A549 (cell line): ENCODE data around the gene ZDHHC17. TPM values are rescaled to one million over a fixed set of nuclear protein-coding genes. Genes with fewer than 3 reads are reported as not detected.
A peak's percentile ranks its signal among the peaks of the same experiment; 100 is the strongest.

ENCODE experiments used
- ATAC-seq, 2 experiments: fragments of 200-7000 bp in 1 of 2; fragments of >200 bp in 1 of 2; cut with Nextera tagmentation in 1 of 2; cut with Tn5 transposase in 1 of 2; 3 replicates each; pipeline versions ENCODE4 v1.8.0 to v1.9.1; 2018 to 2020; ENCODE audit warnings: mild to moderate bottlenecking in 1 of 2, moderate library complexity in 1 of 2
- CTCF ChIA-PET: fragments of 300-600 bp; sonication (Branson Sonifier 250); formaldehyde crosslinking; extraction: SDS; loops from one replicate; lab custom pipeline; 2021; ENCODE audit warnings: antibody characterized with exemption, inconsistent platforms; lab: Yijun Ruan, JAX
- POLR2A ChIA-PET: fragments of 350-600 bp; formaldehyde crosslinking; extraction: SDS; loops from one replicate; lab custom pipeline; 2021; ENCODE audit warnings: antibody characterized with exemption, inconsistent platforms; lab: Yijun Ruan, JAX
- DNase-seq, 2 experiments: peaks; one replicate each; pipeline versions ENCODE4 v3.0.0 to v3.0.0-alpha.2; 2011 to 2016; ENCODE audit warnings: low read depth in 1 of 2, low spot score in 1 of 2
- FAIRE-seq: peaks from 2 replicates; lab custom pipeline; 2011; peaks lifted over from hg19 to GRCh38; lab: Jason Lieb, UNC
- H3K27ac ChIP-seq, 2 experiments: fragments of >200 bp; sonication (Bioruptor Twin); formaldehyde crosslinking; 3 replicates each; pipeline ENCODE4 v1.5.1; 2016 to 2017
- H3K4me1 ChIP-seq: fragments of >200 bp; sonication (Bioruptor Twin); formaldehyde crosslinking; 3 replicates; pipeline ENCODE4 v1.6.1; 2016
- H3K4me2 ChIP-seq: fragments of >200 bp; sonication (Bioruptor Twin); formaldehyde crosslinking; 3 replicates; pipeline ENCODE4 v1.6.1; 2016
- H3K4me3 ChIP-seq: fragments of >200 bp; sonication (Bioruptor Twin); formaldehyde crosslinking; 3 replicates; pipeline ENCODE4 v1.5.1; 2016
- H3K9me3 ChIP-seq: fragments of >200 bp; sonication (Bioruptor Twin); formaldehyde crosslinking; 3 replicates; pipeline ENCODE4 v1.6.1; 2016
- CEBPB ChIP-seq, 2 experiments: fragments of >200 bp in 1 of 2; sonication (Bioruptor Twin) in 1 of 2; formaldehyde crosslinking in 1 of 2; IDR thresholded peaks; 2 replicates each; pipeline ENCODE4 v1.6.1; 2012 to 2016
- CHD4 ChIP-seq: fragments of 200-600 bp; sonication (generic); IDR thresholded peaks from 2 replicates; pipeline ENCODE4 v1.6.1; 2016; ENCODE audit warnings: antibody characterized with exemption, mild to moderate bottlenecking, borderline replicate concordance
- CTCF ChIP-seq: fragments of >200 bp; sonication (Bioruptor Twin); formaldehyde crosslinking; IDR thresholded peaks from 3 replicates; pipeline ENCODE4 v1.5.1; 2016
- E2F6 ChIP-seq: IDR thresholded peaks from 2 replicates; pipeline ENCODE4 v1.6.1; 2012; ENCODE audit warnings: low read depth, borderline replicate concordance
- ELK1 ChIP-seq: fragments of 150-350 bp; IDR thresholded peaks from 2 replicates; pipeline ENCODE4 v1.6.1; 2014; ENCODE audit warnings: low read depth, mild to moderate bottlenecking, low read length
- EP300 ChIP-seq, 2 experiments: fragments of >200 bp; sonication (Bioruptor Twin); formaldehyde crosslinking; IDR thresholded peaks; 2 replicates in 1 of 2; 3 replicates in 1 of 2; pipeline ENCODE4 v1.6.1; 2016 to 2017
- ESRRA ChIP-seq: fragments of 150-350 bp; IDR thresholded peaks from 2 replicates; pipeline ENCODE4 v1.6.1; 2014; ENCODE audit warnings: mild to moderate bottlenecking, low read length, borderline replicate concordance
- FOSL2 ChIP-seq, 2 experiments: fragments of 450-650 bp in 1 of 2; fragments of >200 bp in 1 of 2; sonication (Bioruptor Twin) in 1 of 2; formaldehyde crosslinking; IDR thresholded peaks; 2 replicates each; pipeline versions ENCODE4 v1.5.0 to v1.6.1; 2016 to 2020; ENCODE audit warnings: mild to moderate bottlenecking in 1 of 2, moderate library complexity in 1 of 2
- HDAC2 ChIP-seq: fragments of 200-600 bp; sonication (generic); IDR thresholded peaks from 2 replicates; pipeline ENCODE4 v1.6.1; 2016
- HEYL ChIP-seq: fragments of 250-450 bp; sonication (Bioruptor Pico); IDR thresholded peaks from 2 replicates; pipeline ENCODE4 v1.8.0; 2021; ENCODE audit warnings: mild to moderate bottlenecking, moderate library complexity
- HOXA7 ChIP-seq: fragments of 250-450 bp; sonication (Bioruptor Pico); IDR thresholded peaks from 2 replicates; pipeline ENCODE4 v1.5.0; 2020; ENCODE audit warnings: mild to moderate bottlenecking, moderate library complexity
- HOXB5 ChIP-seq: fragments of 250-450 bp; sonication (Bioruptor Pico); IDR thresholded peaks from 2 replicates; pipeline ENCODE4 v1.5.0; 2020; ENCODE audit warnings: mild to moderate bottlenecking, moderate library complexity
- JUN ChIP-seq, 2 experiments: fragments of >200 bp; sonication (Bioruptor Twin); formaldehyde crosslinking; IDR thresholded peaks; 2 replicates in 1 of 2; 3 replicates in 1 of 2; pipeline ENCODE4 v1.6.1; 2016 to 2017
- JUNB ChIP-seq: fragments of >200 bp; sonication (Bioruptor Twin); formaldehyde crosslinking; IDR thresholded peaks from 2 replicates; pipeline ENCODE4 v1.6.1; 2016
- KDM5A ChIP-seq: fragments of 200-600 bp; sonication (generic); IDR thresholded peaks from 2 replicates; pipeline ENCODE4 v1.6.1; 2016; ENCODE audit warnings: antibody characterized with exemption, mild to moderate bottlenecking
- MAFK ChIP-seq: fragments of 450-650 bp; IDR thresholded peaks from 2 replicates; pipeline ENCODE4 v1.6.1; 2014; ENCODE audit not compliant: partially characterized antibody
- MAX ChIP-seq: IDR thresholded peaks from 2 replicates; pipeline ENCODE4 v1.6.1; 2012
- NFE2L2 ChIP-seq: fragments of 150-350 bp; conservative IDR thresholded peaks from 2 replicates; pipeline ENCODE4 v1.6.1; 2014; ENCODE audit warnings: low read length
- NR3C1 ChIP-seq: fragments of >200 bp; sonication (Bioruptor Twin); formaldehyde crosslinking; IDR thresholded peaks from 3 replicates; pipeline ENCODE4 v1.6.1; 2017
- POLR2A ChIP-seq: IDR thresholded peaks from 2 replicates; pipeline ENCODE4 v1.6.1; 2012; ENCODE audit warnings: mild to moderate bottlenecking, low read length
- POLR2AphosphoS2 ChIP-seq: conservative IDR thresholded peaks from 2 replicates; pipeline ENCODE4 v1.6.1; 2012; ENCODE audit warnings: low read length, improper control_type of control experiment, inconsistent platforms
- SMC3 ChIP-seq: fragments of >200 bp; sonication (Bioruptor Twin); formaldehyde crosslinking; IDR thresholded peaks from 3 replicates; pipeline ENCODE4 v1.6.1; 2018; ENCODE audit warnings: inconsistent platforms
- SREBF2 ChIP-seq: fragments of 450-650 bp; IDR thresholded peaks from 2 replicates; pipeline ENCODE4 v1.6.1; 2014; ENCODE audit warnings: mild to moderate bottlenecking, moderate library complexity
- TFCP2L1 ChIP-seq: fragments of 250-450 bp; sonication (Bioruptor Pico); IDR thresholded peaks from 2 replicates; pipeline ENCODE4 v1.5.0; 2021; ENCODE audit warnings: mild to moderate bottlenecking
- WGBS: methylation state at CpG from one replicate; pipeline ENCODE4 v1.1.6; 2017; ENCODE audit errors: missing lambda C conversion rate; 5-methylcytosine and 5-hydroxymethylcytosine counted together
- polyA plus RNA-seq, 4 experiments: library from polyadenylated mRNA; depleted of rRNA in 3 of 4; stranded (reverse); fragments of >200 nt; fragmentation: RNase III in 1 of 4; extraction: RNeasy Plus Mini Kit Qiagen cat#74134 plus additional on column Dnase treatment in 1 of 4; gene quantifications; 2 replicates in 3 of 4; 3 replicates in 1 of 4; pipeline ENCODE4 v1.2.3, GENCODE V29; 2011 to 2017

The ZDHHC17 gene
- polyA plus RNA-seq, 2 of the 4 experiments (the other 2 are of a cell fraction), result 28.1 to 54.8 TPM

- no peaks in the 10 kb centered on the region for H3K4me1 ChIP-seq
- no peak overlapping the region for H3K4me3 ChIP-seq
- no peak overlapping the region for H3K4me2 ChIP-seq
- ChIA-PET POLR2A (interaction anchor here (1.9 kb wide), 1 partner anchor 13 kb away, joined by 7 read pairs; the partner anchor contains the start of gene CSRP2), CTCF (interaction anchor here (1.0 to 1.1 kb wide), 2 partner anchors 11 to 158 kb away, joined by 3 read pairs; no protein-coding TSS in a partner anchor)
- ATAC-seq (no peak), FAIRE-seq (peak; percentile 61), DNase-seq (no peak)
- H3K27ac ChIP-seq, result no peak overlapping the region
- 50% methylated on average over 3 of the region's 3 CpGs for WGBS
- 0 out of 3 replicates have a peak, but pooled peaks cover 3% of the 10 kb centered on the region for H3K9me3 ChIP-seq
- TF ChIP-seq CTCF (no peak), E2F6 (no peak), FOSL2 (IDR thresholded peaks at IDR 0.05) (no peak), FOSL2 (CRISPR knock-in tag; IDR thresholded peaks at IDR 0.05) (no peak), HOXA7 (no peak), ESRRA (no peak), HEYL (CRISPR knock-in tag) (no peak), CHD4 (no peak), SREBF2 (no peak), HOXB5 (CRISPR knock-in tag) (no peak), JUN (IDR thresholded peaks at IDR 0.05) (no peak), JUNB (no peak), MAFK (no peak), KDM5A (no peak), POLR2A (no peak)
Observed at GRCh38 chr12:76891609-76892008, 127.7 kb downstream of the ZDHHC17 start.

GRCh38 chr12:76895796-76896195 is 131.9 kb downstream of the ZDHHC17 start:
- Histone ChIP-seq H3K27ac (no peak overlapping the region), H3K4me2 (no peak overlapping the region), H3K4me3 (no peak overlapping the region), H3K4me1 (no peaks in the 10 kb centered on the region)
- CTCF ChIA-PET, result no interaction called here
- WGBS, result 71% methylated on average over 5 of the region's 5 CpGs
- FAIRE-seq (no peak), ATAC-seq (peak; percentile 35 to 43; a peak in 3 of 6 replicates)
- TF ChIP-seq SMC3 (no peak), FOSL2 (IDR thresholded peaks at IDR 0.05) (no peak), FOSL2 (CRISPR knock-in tag; IDR thresholded peaks at IDR 0.05) (no peak), HOXA7 (no peak), CHD4 (no peak), MAFK (no peak), HEYL (CRISPR knock-in tag) (no peak), HDAC2 (no peak), POLR2AphosphoS2 (no peak), E2F6 (no peak), JUN (IDR thresholded peaks at IDR 0.05) (no peak), TFCP2L1 (CRISPR knock-in tag) (no peak), NR3C1 (no peak), EP300 (IDR thresholded peaks at IDR 0.05) (no peak), MAX (no peak), POLR2A (no peak), NFE2L2 (no peak), CEBPB (IDR thresholded peaks at IDR 0.05) (no peak), ELK1 (no peak)
- TF ChIP-seq, all 56 proteins: peak for 0
- H3K9me3 ChIP-seq, result 0 out of 3 replicates have a peak, but pooled peaks cover 3% of the 10 kb centered on the region
- POLR2A ChIA-PET, result no interaction called here
- no peak for DNase-seq
